GM12878 (cell line): ENCODE results near the gene PHOSPHO1. TPM values are rescaled to one million over a fixed set of nuclear protein-coding genes. Genes with fewer than 3 reads are reported as not detected.

Experiments
- ATAC-seq: fragments of 200-7000 bp; cut with Tn5 transposase; 3 replicates; pipeline ENCODE4 v1.9.1; 2020; ENCODE audit warnings: mild to moderate bottlenecking, moderate library complexity
- BruUV-seq: library from RNA; stranded (reverse); fragments of 400-500 nt; replicated peaks from 2 replicates; lab custom pipeline; 2021; lab: Mats Ljungman, UMichigan
- CTCF ChIA-PET: fragments of 300-600 bp; sonication (Branson Sonifier 250); formaldehyde crosslinking; extraction: SDS; loops from one replicate; lab custom pipeline; 2021; ENCODE audit warnings: inconsistent platforms; lab: Yijun Ruan, JAX
- POLR2A ChIA-PET: fragments of 350-600 bp; formaldehyde crosslinking; extraction: SDS; loops from one replicate; lab custom pipeline; 2021; ENCODE audit warnings: inconsistent platforms; lab: Charles Lee
- RAD21 ChIA-PET: fragments of 300-600 bp; sonication (Branson Sonifier 250); formaldehyde crosslinking; loops from one replicate; lab custom pipeline; 2023; ENCODE audit warnings: antibody characterized with exemption; ENCODE audit not compliant: unreplicated experiment; lab: Charles Lee
- SMC1A ChIA-PET: fragments of 300-600 bp; sonication (Branson Sonifier 250); formaldehyde crosslinking; loops from one replicate; lab custom pipeline; 2023; ENCODE audit not compliant: unreplicated experiment, uncharacterized antibody; lab: Charles Lee
- DNase-seq: peaks from one replicate; pipeline ENCODE4 v3.0.0-alpha.2; 2011; ENCODE audit warnings: low read depth, low spot score
- FAIRE-seq: peaks from 3 replicates; lab custom pipeline; 2011; peaks lifted over from hg19 to GRCh38; lab: Jason Lieb, UNC
- H2AFZ ChIP-seq: 2 replicates; pipeline ENCODE4 v1.6.0; 2011; ENCODE audit warnings: low read depth, low read length, control low read depth; ENCODE audit not compliant: control insufficient read depth
- H3K27ac ChIP-seq: 2 replicates; pipeline ENCODE4 v1.5.1; 2011; ENCODE audit warnings: control low read depth; ENCODE audit not compliant: control insufficient read depth, insufficient read depth
- H3K27me3 ChIP-seq, 2 experiments: replicated peaks in 1 of 2; 2 replicates each; pipeline versions ENCODE4 v1.6.0 to v1.6.1; 2011; ENCODE audit warnings: low read length in 1 of 2; ENCODE audit not compliant: control insufficient read depth in 2 of 2, insufficient read depth in 2 of 2
- H3K36me3 ChIP-seq, 2 experiments: 2 replicates each; pipeline ENCODE4 v1.5.1; 2011; ENCODE audit warnings: low read length in 1 of 2; ENCODE audit not compliant: control insufficient read depth in 2 of 2, insufficient read depth in 2 of 2
- H3K4me1 ChIP-seq: 2 replicates; pipeline ENCODE4 v1.6.1; 2011; ENCODE audit warnings: mild to moderate bottlenecking, low read length, moderate library complexity, mixed read lengths; ENCODE audit not compliant: control insufficient read depth, insufficient read depth
- H3K4me2 ChIP-seq: 2 replicates; pipeline ENCODE4 v1.6.0; 2011; ENCODE audit warnings: control low read depth; ENCODE audit not compliant: control insufficient read depth, insufficient read depth
- H3K4me3 ChIP-seq: fragments of 200-600 bp; sonication (generic); 2 replicates; pipeline ENCODE4 v1.5.1; 2016
- H3K79me2 ChIP-seq: 2 replicates; pipeline ENCODE4 v1.6.0; 2011; ENCODE audit warnings: low read length; ENCODE audit not compliant: control insufficient read depth, insufficient read depth
- H3K9ac ChIP-seq: 2 replicates; pipeline ENCODE4 v1.8.0; 2011; ENCODE audit warnings: low read length, control low read depth, mixed read lengths; ENCODE audit not compliant: control insufficient read depth, insufficient read depth
- H3K9me3 ChIP-seq: replicated peaks from 3 replicates; pipeline ENCODE4 v1.5.1; 2011; ENCODE audit warnings: mild to moderate bottlenecking, low read length; ENCODE audit not compliant: control insufficient read depth, insufficient read depth
- H4K20me1 ChIP-seq: 2 replicates; pipeline ENCODE4 v1.6.0; 2011; ENCODE audit not compliant: control insufficient read depth, insufficient read depth
- CHD1 ChIP-seq: IDR thresholded peaks from 2 replicates; pipeline ENCODE4 v1.6.1; 2012; ENCODE audit warnings: low read depth, low read length, improper control_type of control experiment
- E2F8 ChIP-seq: fragments of 450-650 bp; IDR thresholded peaks from 2 replicates; pipeline ENCODE4 v1.6.1; 2018; ENCODE audit warnings: mild to moderate bottlenecking, low read depth, moderate library complexity; ENCODE audit not compliant: partially characterized antibody
- JUND ChIP-seq: IDR thresholded peaks from 2 replicates; pipeline ENCODE4 v1.6.1; 2012; ENCODE audit warnings: low read depth, mild to moderate bottlenecking, low read length, improper control_type of control experiment, moderate library complexity
- PAX8 ChIP-seq: fragments of 450-650 bp; IDR thresholded peaks from 2 replicates; pipeline ENCODE4 v1.6.1; 2017; ENCODE audit warnings: mild to moderate bottlenecking, moderate library complexity
- POLR2A ChIP-seq: IDR thresholded peaks from 2 replicates; pipeline ENCODE4 v1.6.1; 2011; ENCODE audit warnings: low read depth, mild to moderate bottlenecking, low read length
- ZBTB11 ChIP-seq: fragments of 450-650 bp; formaldehyde crosslinking; IDR thresholded peaks from 2 replicates; pipeline ENCODE4 v1.5.0; 2022; ENCODE audit warnings: mild to moderate bottlenecking, missing genetic modification characterization
- WGBS: methylation state at CpG from one replicate; pipeline ENCODE4 v1.1.6; 2016; ENCODE audit warnings: low lambda C conversion rate; ENCODE audit not compliant: insufficient replicate concordance, insufficient coverage; ENCODE audit errors: missing lambda C conversion rate; 5-methylcytosine and 5-hydroxymethylcytosine counted together
- in situ Hi-C: fragments of 300-500 bp; cut with MboI; formaldehyde crosslinking; loops from 9 replicates; pipeline ENCODE4 v1.14.3; 2018; ENCODE audit warnings: mixed read lengths
- intact Hi-C: fragments of 100-400 bp; cut with micrococcal nuclease; formaldehyde crosslinking; loops from one replicate; pipeline ENCODE4 v1.14.2; 2022; ENCODE audit not compliant: unreplicated experiment
- polyA plus RNA-seq, 11 experiments: library from polyadenylated mRNA; depleted of rRNA in 4 of 11; unstranded in 6 of 11; stranded (reverse) in 5 of 11; fragments of >200 nt; fragmentation: Nextera tagmentation in 4 of 11; fragmentation: Illumina TruSeq in 1 of 11; extraction: Ambion mirVana in 4 of 11; extraction: Trizol in 1 of 11; gene quantifications; 1 replicate in 1 of 11; 2 replicates in 10 of 11; pipeline versions ENCODE4 v1.2.1 to v1.2.3, GENCODE V29; 2011 to 2016; ENCODE audit warnings: inconsistent platforms in 2 of 11, missing spikeins in 2 of 11, low read depth in 1 of 11
- total RNA-seq, 4 experiments: library from RNA; depleted of rRNA in 3 of 4; stranded (reverse); fragments of >200 nt in 3 of 4; fragmentation: Illumina TruSeq in 1 of 4; extraction: Trizol in 1 of 4; gene quantifications; 2 replicates each; pipeline versions ENCODE4 v1.2.1 to v1.2.3, GENCODE V29; 2013 to 2021
- TF ChIP-seq, protein P1 (sequence below): fragments of 450-650 bp; IDR thresholded peaks from 2 replicates; pipeline ENCODE4 v1.6.1; 2017; ENCODE audit warnings: mild to moderate bottlenecking, moderate library complexity
- TF ChIP-seq, protein P2 (sequence below): fragments of 450-650 bp; IDR thresholded peaks from 2 replicates; pipeline ENCODE4 v1.6.1; 2017; ENCODE audit warnings: mild to moderate bottlenecking, moderate library complexity

PHOSPHO1 gene
- total and polyA plus RNA-seq, 10 of the 15 experiments (the other 5 are each of a cell fraction or from before 2014, with no cell fraction given): 0.03 to 1.5 (median 0.16) TPM; not detected in 2

GRCh38 chr17:49187301-49187700 is 43.3 kb downstream of the PHOSPHO1 start:
- peaks cover 21% of the 10 kb centered on the region; the same call in 2 of the 3 replicates for H3K9me3 ChIP-seq
- ChIA-PET POLR2A (no interaction called here), CTCF (interaction anchor here (0.6 to 2.9 kb wide), 3 partner anchors 11 to 1268 kb away, joined by 3 to 13 read pairs (median 5); no protein-coding TSS in a partner anchor), SMC1A (interaction anchor here (1.1 to 1.7 kb wide), 2 partner anchors 22 to 35 kb away, joined by 3 to 4 read pairs; no protein-coding TSS in a partner anchor), RAD21 (no interaction called here)
- H3K36me3 ChIP-seq: no peaks in the 10 kb centered on the region
- H3K4me1 ChIP-seq: no peaks in the 10 kb centered on the region; the same call in 1 of the 2 replicates
- no peak for DNase-seq
- BruUV-seq: no TSS peak
- H3K27ac ChIP-seq: no peak overlapping the region
- no peak overlapping the region for H3K4me2 ChIP-seq
- no peak overlapping the region for H2AFZ ChIP-seq
- intact Hi-C loops: no loop called here
- no peak for ATAC-seq
- FAIRE-seq: no peak
- H4K20me1 ChIP-seq: no peaks in the 10 kb centered on the region
- WGBS: 91% methylated on average over 3 of the region's 3 CpGs
- H3K27me3 ChIP-seq: no peaks in the 10 kb centered on the region
- in situ Hi-C loops: no loop called here
- no peak overlapping the region for H3K9ac ChIP-seq
- no peaks in the 10 kb centered on the region for H3K79me2 ChIP-seq
- no peak overlapping the region for H3K4me3 ChIP-seq
- no peak for TF ChIP-seq PAX8
- TF ChIP-seq, protein P1, sequence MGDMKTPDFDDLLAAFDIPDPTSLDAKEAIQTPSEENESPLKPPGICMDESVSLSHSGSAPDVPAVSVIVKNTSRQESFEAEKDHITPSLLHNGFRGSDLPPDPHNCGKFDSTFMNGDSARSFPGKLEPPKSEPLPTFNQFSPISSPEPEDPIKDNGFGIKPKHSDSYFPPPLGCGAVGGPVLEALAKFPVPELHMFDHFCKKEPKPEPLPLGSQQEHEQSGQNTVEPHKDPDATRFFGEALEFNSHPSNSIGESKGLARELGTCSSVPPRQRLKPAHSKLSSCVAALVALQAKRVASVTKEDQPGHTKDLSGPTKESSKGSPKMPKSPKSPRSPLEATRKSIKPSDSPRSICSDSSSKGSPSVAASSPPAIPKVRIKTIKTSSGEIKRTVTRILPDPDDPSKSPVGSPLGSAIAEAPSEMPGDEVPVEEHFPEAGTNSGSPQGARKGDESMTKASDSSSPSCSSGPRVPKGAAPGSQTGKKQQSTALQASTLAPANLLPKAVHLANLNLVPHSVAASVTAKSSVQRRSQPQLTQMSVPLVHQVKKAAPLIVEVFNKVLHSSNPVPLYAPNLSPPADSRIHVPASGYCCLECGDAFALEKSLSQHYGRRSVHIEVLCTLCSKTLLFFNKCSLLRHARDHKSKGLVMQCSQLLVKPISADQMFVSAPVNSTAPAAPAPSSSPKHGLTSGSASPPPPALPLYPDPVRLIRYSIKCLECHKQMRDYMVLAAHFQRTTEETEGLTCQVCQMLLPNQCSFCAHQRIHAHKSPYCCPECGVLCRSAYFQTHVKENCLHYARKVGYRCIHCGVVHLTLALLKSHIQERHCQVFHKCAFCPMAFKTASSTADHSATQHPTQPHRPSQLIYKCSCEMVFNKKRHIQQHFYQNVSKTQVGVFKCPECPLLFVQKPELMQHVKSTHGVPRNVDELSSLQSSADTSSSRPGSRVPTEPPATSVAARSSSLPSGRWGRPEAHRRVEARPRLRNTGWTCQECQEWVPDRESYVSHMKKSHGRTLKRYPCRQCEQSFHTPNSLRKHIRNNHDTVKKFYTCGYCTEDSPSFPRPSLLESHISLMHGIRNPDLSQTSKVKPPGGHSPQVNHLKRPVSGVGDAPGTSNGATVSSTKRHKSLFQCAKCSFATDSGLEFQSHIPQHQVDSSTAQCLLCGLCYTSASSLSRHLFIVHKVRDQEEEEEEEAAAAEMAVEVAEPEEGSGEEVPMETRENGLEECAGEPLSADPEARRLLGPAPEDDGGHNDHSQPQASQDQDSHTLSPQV: no peak
- TF ChIP-seq, protein P2, sequence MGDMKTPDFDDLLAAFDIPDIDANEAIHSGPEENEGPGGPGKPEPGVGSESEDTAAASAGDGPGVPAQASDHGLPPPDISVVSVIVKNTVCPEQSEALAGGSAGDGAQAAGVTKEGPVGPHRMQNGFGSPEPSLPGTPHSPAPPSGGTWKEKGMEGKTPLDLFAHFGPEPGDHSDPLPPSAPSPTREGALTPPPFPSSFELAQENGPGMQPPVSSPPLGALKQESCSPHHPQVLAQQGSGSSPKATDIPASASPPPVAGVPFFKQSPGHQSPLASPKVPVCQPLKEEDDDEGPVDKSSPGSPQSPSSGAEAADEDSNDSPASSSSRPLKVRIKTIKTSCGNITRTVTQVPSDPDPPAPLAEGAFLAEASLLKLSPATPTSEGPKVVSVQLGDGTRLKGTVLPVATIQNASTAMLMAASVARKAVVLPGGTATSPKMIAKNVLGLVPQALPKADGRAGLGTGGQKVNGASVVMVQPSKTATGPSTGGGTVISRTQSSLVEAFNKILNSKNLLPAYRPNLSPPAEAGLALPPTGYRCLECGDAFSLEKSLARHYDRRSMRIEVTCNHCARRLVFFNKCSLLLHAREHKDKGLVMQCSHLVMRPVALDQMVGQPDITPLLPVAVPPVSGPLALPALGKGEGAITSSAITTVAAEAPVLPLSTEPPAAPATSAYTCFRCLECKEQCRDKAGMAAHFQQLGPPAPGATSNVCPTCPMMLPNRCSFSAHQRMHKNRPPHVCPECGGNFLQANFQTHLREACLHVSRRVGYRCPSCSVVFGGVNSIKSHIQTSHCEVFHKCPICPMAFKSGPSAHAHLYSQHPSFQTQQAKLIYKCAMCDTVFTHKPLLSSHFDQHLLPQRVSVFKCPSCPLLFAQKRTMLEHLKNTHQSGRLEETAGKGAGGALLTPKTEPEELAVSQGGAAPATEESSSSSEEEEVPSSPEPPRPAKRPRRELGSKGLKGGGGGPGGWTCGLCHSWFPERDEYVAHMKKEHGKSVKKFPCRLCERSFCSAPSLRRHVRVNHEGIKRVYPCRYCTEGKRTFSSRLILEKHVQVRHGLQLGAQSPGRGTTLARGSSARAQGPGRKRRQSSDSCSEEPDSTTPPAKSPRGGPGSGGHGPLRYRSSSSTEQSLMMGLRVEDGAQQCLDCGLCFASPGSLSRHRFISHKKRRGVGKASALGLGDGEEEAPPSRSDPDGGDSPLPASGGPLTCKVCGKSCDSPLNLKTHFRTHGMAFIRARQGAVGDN: no peak
- TF ChIP-seq E2F8: no peak
- TF ChIP-seq ZBTB11: no peak
- TF ChIP-seq CHD1: no peak
- no peak for TF ChIP-seq POLR2A
- no peak for TF ChIP-seq JUND
